H1 (cell line): ENCODE results near the gene FGGY. TPM values are rescaled to one million over a fixed set of nuclear protein-coding genes. Genes with fewer than 3 reads are reported as not detected.
"Not testable (repeated sequence)": the region's sequence is repeated elsewhere in the genome, so short reads cannot be mapped to it uniquely, and the experiment has no call there.

Experiments
- CTCF ChIA-PET: fragments of 300-600 bp; sonication (Branson Sonifier 250); formaldehyde crosslinking; loops from one replicate; lab custom pipeline; 2021; ENCODE audit not compliant: partially characterized antibody; lab: Charles Lee
- POLR2A ChIA-PET: fragments of 300-600 bp; sonication (Branson Sonifier 250); formaldehyde crosslinking; loops from one replicate; lab custom pipeline; 2021; ENCODE audit warnings: inconsistent platforms; ENCODE audit not compliant: partially characterized antibody; lab: Charles Lee
- DNase-seq, 2 experiments: peaks; one replicate each; pipeline versions ENCODE4 v3.0.0 to v3.0.0-alpha.2; 2010 to 2022; ENCODE audit warnings: low spot score in 2 of 2, low read depth in 1 of 2, mixed read lengths in 1 of 2
- FAIRE-seq: peaks from 2 replicates; lab custom pipeline; 2011; peaks lifted over from hg19 to GRCh38; lab: Jason Lieb, UNC
- H2AFZ ChIP-seq: 2 replicates; pipeline ENCODE4 v1.8.1; 2012; ENCODE audit warnings: low read length, inconsistent platforms
- H2AK5ac ChIP-seq: 2 replicates; pipeline ENCODE4 v1.6.1; 2013; ENCODE audit warnings: low read depth, low read length
- H2BK120ac ChIP-seq: replicated peaks from 2 replicates; pipeline ENCODE3; 2013; ENCODE audit warnings: low read depth, low read length, inconsistent platforms
- H2BK12ac ChIP-seq: 2 replicates; pipeline ENCODE4 v1.6.1; 2013; ENCODE audit warnings: low read depth, low read length
- H2BK15ac ChIP-seq: 2 replicates; pipeline ENCODE4 v1.6.1; 2013; ENCODE audit warnings: low read length
- H2BK20ac ChIP-seq: 2 replicates; pipeline ENCODE4 v1.6.1; 2013; ENCODE audit warnings: low read length
- H2BK5ac ChIP-seq: 2 replicates; pipeline ENCODE4 v1.6.1; 2013; ENCODE audit warnings: low read depth, low read length
- H3K14ac ChIP-seq: 2 replicates; pipeline ENCODE4 v1.6.1; 2013; ENCODE audit warnings: inconsistent platforms; ENCODE audit not compliant: insufficient read length
- H3K18ac ChIP-seq: 2 replicates; pipeline ENCODE4 v1.6.1; 2013; ENCODE audit warnings: low read length; ENCODE audit errors: extremely low read depth
- H3K23ac ChIP-seq: 2 replicates; pipeline ENCODE4 v1.6.1; 2013; ENCODE audit warnings: inconsistent platforms; ENCODE audit not compliant: insufficient read length
- H3K23me2 ChIP-seq: 2 replicates; pipeline ENCODE4 v1.6.1; 2013; ENCODE audit warnings: low read depth, low read length
- H3K27ac ChIP-seq: 2 replicates; pipeline ENCODE4 v1.6.1; 2011; ENCODE audit warnings: low read depth, low read length, inconsistent platforms
- H3K27me3 ChIP-seq, 4 experiments: replicated peaks in 1 of 4; 1 replicate in 1 of 4; 2 replicates in 3 of 4; pipeline versions ENCODE4 v1.6.1 to v1.8.1; 2011 to 2013; ENCODE audit warnings: low read length in 3 of 4, mild to moderate bottlenecking in 3 of 4, inconsistent platforms in 2 of 4, mixed read lengths in 2 of 4, moderate library complexity in 1 of 4; ENCODE audit not compliant: control insufficient read depth in 3 of 4, insufficient read depth in 3 of 4; ENCODE audit errors: extremely low read depth in 1 of 4
- H3K36me3 ChIP-seq, 4 experiments: 2 replicates each; pipeline versions ENCODE4 v1.6.1 to v1.8.1; 2011 to 2013; ENCODE audit warnings: mild to moderate bottlenecking in 4 of 4, low read length in 3 of 4, moderate library complexity in 2 of 4, control low read depth in 1 of 4, inconsistent platforms in 1 of 4; ENCODE audit not compliant: insufficient read depth in 4 of 4, control insufficient read depth in 2 of 4
- H3K4ac ChIP-seq: replicated peaks from 2 replicates; pipeline ENCODE3; 2013; ENCODE audit warnings: low read length, low read depth, mixed read lengths, inconsistent platforms; ENCODE audit not compliant: insufficient read length
- H3K4me1 ChIP-seq, 4 experiments: replicated peaks in 1 of 4; 1 replicate in 1 of 4; 2 replicates in 3 of 4; pipeline versions ENCODE4 v1.6.1 to v1.8.1; 2011 to 2013; ENCODE audit warnings: low read length in 3 of 4, inconsistent platforms in 2 of 4, mixed read lengths in 1 of 4; ENCODE audit not compliant: insufficient read depth in 4 of 4, control insufficient read depth in 3 of 4
- H3K4me2 ChIP-seq, 2 experiments: 2 replicates each; pipeline versions ENCODE4 v1.6.1 to v1.8.1; 2011 to 2013; ENCODE audit warnings: low read depth in 2 of 2, low read length in 2 of 2, control low read depth in 1 of 2, inconsistent platforms in 1 of 2, mild to moderate bottlenecking in 1 of 2; ENCODE audit not compliant: insufficient read depth in 1 of 2
- H3K4me3 ChIP-seq, 4 experiments: fragments of 200-600, 300-600 bp in 1 of 4; sonication (generic), shearing (Covaris generic), sonication (Bioruptor Twin) in 1 of 4; 2 replicates each; pipeline versions ENCODE4 v1.5.1 to v1.8.1; 2011 to 2016; ENCODE audit warnings: low read length in 4 of 4, low read depth in 3 of 4, control low read depth in 2 of 4, inconsistent platforms in 2 of 4, mild to moderate bottlenecking in 2 of 4, mixed read lengths in 1 of 4, moderate library complexity in 1 of 4; ENCODE audit not compliant: insufficient read depth in 2 of 4; ENCODE audit errors: extremely low read depth in 1 of 4
- H3K56ac ChIP-seq: replicated peaks from 2 replicates; pipeline ENCODE3; 2013; ENCODE audit warnings: low read depth, mild to moderate bottlenecking, mixed read lengths, low read length, inconsistent platforms; ENCODE audit not compliant: insufficient read length
- H3K79me1 ChIP-seq: 2 replicates; pipeline ENCODE4 v1.6.1; 2013; ENCODE audit warnings: low read depth, low read length, control low read depth
- H3K79me2 ChIP-seq, 2 experiments: 2 replicates each; pipeline versions ENCODE4 v1.6.1 to v1.8.1; 2012 to 2013; ENCODE audit warnings: low read length in 2 of 2, mild to moderate bottlenecking in 2 of 2, inconsistent platforms in 1 of 2; ENCODE audit not compliant: insufficient read depth in 2 of 2, control insufficient read depth in 1 of 2
- H3K9ac ChIP-seq, 4 experiments: replicated peaks in 1 of 4; 1 replicate in 1 of 4; 2 replicates in 3 of 4; pipeline versions ENCODE4 v1.6.1 to v1.8.1; 2011 to 2013; ENCODE audit warnings: low read depth in 3 of 4, low read length in 3 of 4, control low read depth in 2 of 4, mild to moderate bottlenecking in 2 of 4, moderate library complexity in 2 of 4, inconsistent platforms in 1 of 4; ENCODE audit errors: extremely low read depth in 1 of 4
- H3K9me3 ChIP-seq, 2 experiments: 2 replicates each; pipeline versions ENCODE4 v1.6.1 to v1.8.1; 2012 to 2013; ENCODE audit warnings: mild to moderate bottlenecking in 2 of 2, moderate library complexity in 2 of 2, control low read depth in 1 of 2, inconsistent platforms in 1 of 2, low read depth in 1 of 2, low read length in 1 of 2, mixed read lengths in 1 of 2; ENCODE audit not compliant: insufficient read depth in 2 of 2
- H4K20me1 ChIP-seq, 2 experiments: replicated peaks in 1 of 2; 2 replicates each; pipeline versions ENCODE3 to v1.8.1; 2011 to 2013; ENCODE audit warnings: inconsistent platforms in 2 of 2, low read length in 2 of 2, mild to moderate bottlenecking in 1 of 2; ENCODE audit not compliant: insufficient read depth in 2 of 2, control insufficient read depth in 1 of 2
- H4K5ac ChIP-seq: 2 replicates; pipeline ENCODE4 v1.6.1; 2013; ENCODE audit warnings: low read length, low read depth, mixed read lengths, inconsistent platforms; ENCODE audit not compliant: insufficient read length
- H4K8ac ChIP-seq: 2 replicates; pipeline ENCODE4 v1.8.0; 2013; ENCODE audit warnings: mild to moderate bottlenecking, moderate library complexity, low read length, inconsistent platforms; ENCODE audit not compliant: insufficient read depth; ENCODE audit errors: extremely low read depth
- H4K91ac ChIP-seq: replicated peaks from 2 replicates; pipeline ENCODE3; 2013; ENCODE audit warnings: low read length, mixed read lengths, inconsistent platforms; ENCODE audit not compliant: insufficient read length
- WGBS, 2 experiments: shearing (Covaris generic) in 1 of 2; methylation state at CpG; one replicate each; pipeline versions ENCODE4 v1.1.6 to v1.1.7; 2013 to 2015; ENCODE audit warnings: low lambda C conversion rate in 2 of 2, mixed read lengths in 2 of 2, inconsistent platforms in 1 of 2, low coverage in 1 of 2, missing lambda C conversion rate in 1 of 2; ENCODE audit not compliant: insufficient replicate concordance in 2 of 2, insufficient coverage in 1 of 2, insufficient read length in 1 of 2; ENCODE audit errors: extremely low coverage in 1 of 2, missing lambda C conversion rate in 1 of 2; 5-methylcytosine and 5-hydroxymethylcytosine counted together
- polyA plus RNA-seq, 7 experiments: library from polyadenylated mRNA; depleted of rRNA in 3 of 7; stranded (reverse) in 5 of 7; unstranded in 2 of 7; fragments of >200 nt in 5 of 7; fragments of 200-250 nt in 2 of 7; gene quantifications; 1 replicate in 5 of 7; 2 replicates in 1 of 7; 4 replicates in 1 of 7; pipeline versions ENCODE4 v1.2.1 to v1.2.3, GENCODE V29; 2011 to 2013; ENCODE audit warnings: missing spikeins in 2 of 7, mixed read lengths in 2 of 7
- total RNA-seq: library from RNA; stranded (reverse); fragmentation: NEBNext Ultra II Directional; extraction: Animal tissue kit (Norgen Biotek cat#: 25700); gene quantifications from 2 replicates; pipeline ENCODE4 v1.2.1, GENCODE V29; 2021

FGGY gene
- total and polyA plus RNA-seq, 2 of the 8 experiments (the other 6 are each of a cell fraction or from before 2014, with no cell fraction given) = 10.3 to 12.5 TPM

DNA sequence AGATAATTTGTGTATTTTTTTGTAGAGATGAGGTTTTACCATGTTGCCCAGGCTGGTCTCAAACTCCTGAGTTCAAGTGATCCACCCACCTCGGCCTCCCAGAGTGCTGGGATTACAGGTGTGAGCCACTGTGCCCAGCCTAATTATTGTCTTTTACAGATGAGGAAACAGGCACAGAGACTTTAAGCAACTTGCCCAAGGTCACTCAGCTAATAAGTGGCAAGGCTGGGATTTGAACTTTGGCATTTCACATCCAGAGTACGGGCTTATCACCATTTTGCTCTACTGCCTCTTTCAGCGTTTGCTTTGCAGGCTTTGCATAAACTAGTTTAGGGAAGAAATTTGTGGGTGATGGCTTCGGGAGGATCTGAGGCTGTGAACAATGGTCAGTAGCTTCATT, 57.3 kb downstream of the FGGY start:
- CTCF ChIA-PET = interaction anchor here (0.8 kb wide), 1 partner anchor 431 kb away, joined by 3 read pairs; no protein-coding TSS in a partner anchor
- H2BK120ac ChIP-seq, H3K36me3 ChIP-seq, DNase-seq, H2AK5ac ChIP-seq, H3K4me2 ChIP-seq, H3K23me2 ChIP-seq, H3K79me1 ChIP-seq, H3K27me3 ChIP-seq, H3K56ac ChIP-seq, H2BK20ac ChIP-seq, H3K79me2 ChIP-seq, H3K4ac ChIP-seq, H4K91ac ChIP-seq, H3K23ac ChIP-seq, H2AFZ ChIP-seq, H4K5ac ChIP-seq, FAIRE-seq, POLR2A ChIA-PET, H2BK15ac ChIP-seq, H3K18ac ChIP-seq, H3K9ac ChIP-seq, H3K14ac ChIP-seq, H2BK12ac ChIP-seq, H3K9me3 ChIP-seq, H2BK5ac ChIP-seq, H3K4me3 ChIP-seq, H3K4me1 ChIP-seq, H4K8ac ChIP-seq, H4K20me1 ChIP-seq, H3K27ac ChIP-seq: not testable (repeated sequence)
- 93% methylated on average over 4 of the region's 4 CpGs; no CpG with 5 or more reads in 1 of the 2 experiments for WGBS, 2 experiments
